Lung (tissue), 12 donors: Measurements from ENCODE around the gene PLXNA2. TPM values are rescaled to one million over a fixed set of nuclear protein-coding genes. Genes with fewer than 3 reads are reported as not detected.
A peak's percentile ranks its signal among the peaks of the same experiment; 100 is the strongest.

Experiments
- ATAC-seq: fragments of 200-7000 bp; cut with Tn5 transposase; one replicate; pipeline ENCODE4 v1.9.1; 2020; ENCODE audit warnings: moderate number of reproducible peaks; ENCODE audit not compliant: insufficient read depth, low FRiP score
- DNase-seq, 3 donors: peaks; one replicate each; pipeline ENCODE4 v3.0.0-alpha.2; 2013 to 2017
- H3K27ac ChIP-seq, 2 donors: one replicate each; pipeline ENCODE4 v1.5.1; 2013; ENCODE audit warnings: mild to moderate bottlenecking in 2 of 2, moderate library complexity in 2 of 2, control low read depth in 1 of 2, inconsistent platforms in 1 of 2, low read depth in 1 of 2, low read length in 1 of 2
- H3K27me3 ChIP-seq, 3 donors: one replicate each; pipeline ENCODE4 v1.5.1; 2013; ENCODE audit warnings: low read length in 2 of 3; ENCODE audit not compliant: control insufficient read depth in 3 of 3, insufficient read depth in 3 of 3
- H3K36me3 ChIP-seq, 4 donors: one replicate each; pipeline ENCODE4 v1.5.1; 2013; ENCODE audit warnings: low read length in 4 of 4, mild to moderate bottlenecking in 1 of 4, moderate library complexity in 1 of 4; ENCODE audit not compliant: control insufficient read depth in 4 of 4, insufficient read depth in 4 of 4
- H3K4me1 ChIP-seq, 5 donors: one replicate each; pipeline ENCODE4 v1.5.1; 2013; ENCODE audit warnings: low read length in 5 of 5, mild to moderate bottlenecking in 2 of 5, moderate library complexity in 1 of 5; ENCODE audit not compliant: control insufficient read depth in 5 of 5, insufficient read depth in 5 of 5
- H3K4me3 ChIP-seq: one replicate; pipeline ENCODE4 v1.5.1; 2013; ENCODE audit warnings: mild to moderate bottlenecking, control low read depth, moderate library complexity
- H3K9ac ChIP-seq, 2 donors: one replicate each; pipeline ENCODE4 v1.5.1; 2013; ENCODE audit warnings: low read length in 2 of 2, control low read depth in 1 of 2; ENCODE audit not compliant: insufficient read depth in 1 of 2
- H3K9me3 ChIP-seq, 4 donors: one replicate each; pipeline ENCODE4 v1.5.1; 2013; ENCODE audit warnings: low read length in 3 of 4, mild to moderate bottlenecking in 1 of 4, moderate library complexity in 1 of 4; ENCODE audit not compliant: control insufficient read depth in 4 of 4, insufficient read depth in 3 of 4
- WGBS, 2 donors: extraction: QIAGEN DNeasy Blood & Tissue Kit; methylation state at CpG; one replicate each; pipeline ENCODE4 v1.1.7; 2013; 5-methylcytosine and 5-hydroxymethylcytosine counted together
- polyA plus RNA-seq, 2 donors: library from polyadenylated mRNA; stranded (reverse); fragments of 200-250 nt; gene quantifications; one replicate each; pipeline ENCODE4 v1.2.1, GENCODE V29; 2013
- total RNA-seq, 2 donors: library from RNA; depleted of rRNA in 1 of 2; stranded (reverse); fragments of >200 nt in 1 of 2; gene quantifications; one replicate each; pipeline ENCODE4 v1.2.1, GENCODE V29; 2014 to 2021
- TF ChIP-seq, protein P1 (sequence below): IDR thresholded peaks from 2 replicates; pipeline ENCODE4 v1.5.1; 2012; ENCODE audit warnings: mild to moderate bottlenecking; ENCODE audit errors: control extremely low read depth, extremely low read depth
- donor health status: control.
- donor health status: control.
- donor health status: Bipolar disorder and iron deficiency.
- donor health status: healthy.
- donor health status: DM: yes; HTN: yes; CAD: no.

The PLXNA2 gene
- total and polyA plus RNA-seq, 4 donors: 13.2 to 118 (median 32.6) TPM

DNA sequence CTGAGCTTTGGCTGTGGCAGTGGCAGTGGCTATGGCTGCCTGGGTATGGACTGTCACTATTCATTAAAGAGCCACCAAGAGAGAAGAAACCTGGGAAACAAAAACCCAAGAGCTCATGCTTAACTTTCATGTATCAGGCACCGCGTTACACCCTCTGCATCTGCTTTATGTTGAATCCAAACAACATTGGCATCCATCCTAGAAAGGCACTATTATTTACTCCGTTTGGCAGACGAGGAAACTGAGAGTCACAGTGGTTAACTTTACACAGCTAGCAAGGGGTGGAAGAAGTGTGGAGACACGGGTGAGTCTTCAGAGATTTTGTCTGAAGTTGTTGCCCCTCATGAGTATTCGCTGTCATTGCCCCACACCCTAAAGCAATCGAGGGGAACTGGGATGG is 63.8 kb downstream of the PLXNA2 start:
- TF ChIP-seq, protein P1, sequence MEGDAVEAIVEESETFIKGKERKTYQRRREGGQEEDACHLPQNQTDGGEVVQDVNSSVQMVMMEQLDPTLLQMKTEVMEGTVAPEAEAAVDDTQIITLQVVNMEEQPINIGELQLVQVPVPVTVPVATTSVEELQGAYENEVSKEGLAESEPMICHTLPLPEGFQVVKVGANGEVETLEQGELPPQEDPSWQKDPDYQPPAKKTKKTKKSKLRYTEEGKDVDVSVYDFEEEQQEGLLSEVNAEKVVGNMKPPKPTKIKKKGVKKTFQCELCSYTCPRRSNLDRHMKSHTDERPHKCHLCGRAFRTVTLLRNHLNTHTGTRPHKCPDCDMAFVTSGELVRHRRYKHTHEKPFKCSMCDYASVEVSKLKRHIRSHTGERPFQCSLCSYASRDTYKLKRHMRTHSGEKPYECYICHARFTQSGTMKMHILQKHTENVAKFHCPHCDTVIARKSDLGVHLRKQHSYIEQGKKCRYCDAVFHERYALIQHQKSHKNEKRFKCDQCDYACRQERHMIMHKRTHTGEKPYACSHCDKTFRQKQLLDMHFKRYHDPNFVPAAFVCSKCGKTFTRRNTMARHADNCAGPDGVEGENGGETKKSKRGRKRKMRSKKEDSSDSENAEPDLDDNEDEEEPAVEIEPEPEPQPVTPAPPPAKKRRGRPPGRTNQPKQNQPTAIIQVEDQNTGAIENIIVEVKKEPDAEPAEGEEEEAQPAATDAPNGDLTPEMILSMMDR: no peak
- Histone ChIP-seq H3K27me3 (no peaks in the 10 kb centered on the region), H3K36me3 (no peaks in the 10 kb centered on the region), H3K4me3 (no peak overlapping the region), H3K9ac (no peak overlapping the region), H3K9me3 (no peaks in the 10 kb centered on the region), H3K27ac (peak overlapping the region in 1 of 2 donors; percentile 66), H3K4me1 (peaks cover 21 to 75% (median 40%) of the 10 kb centered on the region in 5 donors)
- no peak for ATAC-seq
- peak in 2 of 3 donors; percentile 77 to 86 for DNase-seq
- WGBS, 2 donors: 61 to 74% methylated on average over 7 of the region's 7 CpGs

DNA sequence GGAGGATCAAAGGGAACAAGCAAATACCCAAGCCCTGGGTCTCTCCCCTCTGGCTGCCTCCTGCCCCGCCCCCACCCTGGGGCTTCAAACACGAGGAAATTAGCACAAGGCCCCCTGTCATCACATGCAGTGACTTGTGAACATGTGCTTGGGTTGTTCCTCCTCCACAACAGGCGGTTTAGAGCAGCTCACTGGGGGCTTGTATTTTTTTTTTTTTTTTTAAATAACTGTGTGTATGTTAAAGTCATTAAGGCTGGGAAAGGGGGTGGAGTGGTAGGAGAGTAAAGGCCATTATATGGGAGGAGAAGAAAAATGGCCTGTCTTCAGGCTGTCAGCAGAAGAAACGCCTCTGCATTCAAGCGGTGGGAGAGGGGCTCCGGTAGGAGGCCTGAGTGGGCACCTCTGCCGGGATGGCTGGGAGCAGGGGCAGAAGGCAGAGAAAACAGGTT is 64.2 kb downstream of the PLXNA2 start:
- no peak for ATAC-seq
- peaks cover 0 to 2% (median 0%) of the 10 kb centered on the region in 4 donors for H3K36me3 ChIP-seq
- WGBS, 2 donors: 80% methylated on average over 7 of the region's 7 CpGs

DNA sequence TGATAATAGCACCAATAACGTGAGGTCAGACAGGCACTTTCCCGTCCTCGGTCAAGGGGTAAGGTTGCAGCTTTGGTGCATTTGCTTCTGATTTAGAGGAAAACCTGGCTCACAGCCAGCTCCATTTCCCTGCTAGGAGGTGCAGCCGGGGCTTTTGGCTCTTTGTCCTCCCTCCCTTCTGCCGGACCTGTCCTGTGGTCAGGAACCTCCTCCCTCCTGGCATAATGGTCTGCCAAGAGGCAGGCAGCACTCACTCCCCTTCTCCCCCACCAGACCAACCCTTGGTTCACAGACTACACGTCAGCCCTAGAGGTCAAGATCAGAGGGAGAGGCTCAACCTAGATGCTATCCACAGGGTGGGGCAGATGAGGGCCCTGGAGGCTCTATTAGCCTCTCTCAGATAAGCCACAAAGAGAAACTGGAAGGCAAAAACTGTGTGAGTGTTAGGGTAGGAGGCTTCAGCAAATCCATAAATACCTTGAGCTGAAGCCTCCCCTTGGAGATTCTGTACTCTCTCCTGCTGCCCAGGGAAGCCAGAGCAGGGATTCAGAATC is 64.8 kb downstream of the PLXNA2 start:
- 45 to 69% methylated on average over 6 of the region's 6 CpGs for WGBS, 2 donors
- Histone ChIP-seq H3K36me3 (peaks cover 0 to 2% (median 0%) of the 10 kb centered on the region in 4 donors), H3K27me3 (no peaks in the 10 kb centered on the region), H3K4me1 (peaks cover 26 to 67% (median 40%) of the 10 kb centered on the region in 5 donors), H3K9ac (no peak overlapping the region), H3K9me3 (no peaks in the 10 kb centered on the region), H3K4me3 (no peak overlapping the region), H3K27ac (peak overlapping the region in 1 of 2 donors; percentile 87)
- ATAC-seq (peak; percentile 31), DNase-seq (peak in 1 of 3 donors; percentile 61)
- TF ChIP-seq, protein P1: no peak

More for the DNA sequence above, 64.2 kb downstream of the PLXNA2 start:
- H3K27ac ChIP-seq: peak overlapping the region in 1 of 2 donors; percentile 87
- H3K4me1 ChIP-seq: peaks cover 26 to 71% (median 37%) of the 10 kb centered on the region in 5 donors
- no peak overlapping the region for H3K4me3 ChIP-seq
- no peaks in the 10 kb centered on the region for H3K27me3 ChIP-seq
- DNase-seq: peak in 1 of 3 donors; percentile 37
- H3K9me3 ChIP-seq: no peaks in the 10 kb centered on the region
- H3K9ac ChIP-seq: no peak overlapping the region
- TF ChIP-seq, protein P1: no peak
